ENCODE data around the gene DUS4L.
"Not testable (repeated sequence)": the region's sequence is repeated elsewhere in the genome, so short reads cannot be mapped to it uniquely, and the experiment has no call there.

The DUS4L gene

GRCh38 chr7:107563775-107564552 lies at the start of gene DUS4L, which contains the start of gene COG5:
Gene DUS4L (plus strand): TSS chr7:107563971. CDS start chr7:107567071, 3,100 bp downstream.
Gene COG5 (minus strand): TSS chr7:107563920. CDS start chr7:107563896, 24 bp downstream.
- H3K27me3 Mint-ChIP-seq, result no peaks in the 10 kb centered on the region
- H3K4me3 Mint-ChIP-seq, result peak within 1 kb of the TSS; percentile 90 to 96
- peaks cover 61% of the 10 kb centered on the region for H3K4me1 Mint-ChIP-seq
- H3K9me3 Mint-ChIP-seq, result no peaks in the 10 kb centered on the region
- H3K27ac Mint-ChIP-seq, result peak within 1 kb of the TSS; percentile 96 to 98
- peak; percentile 94 for ATAC-seq
- DNase-seq, result peak; percentile 80

GRCh38 chr7:107526672-107527071 lies 37.1 kb upstream of the DUS4L start:
- no peaks in the 10 kb centered on the region for H3K27me3 Mint-ChIP-seq
- ATAC-seq (no peak), DNase-seq (no peak)
- no peak overlapping the region for H3K4me3 Mint-ChIP-seq
- no peak overlapping the region for H3K27ac Mint-ChIP-seq
- peaks cover 0 to 4% of the 10 kb centered on the region in 2 donors for H3K9me3 Mint-ChIP-seq
- H3K4me1 Mint-ChIP-seq, result peaks cover 8% of the 10 kb centered on the region

- Mint-ChIP-seq H3K27me3 (no peaks in the 10 kb centered on the region), H3K4me1 (peaks cover 5% of the 10 kb centered on the region), H3K4me3 (no peak overlapping the region), H3K9me3 (no peaks in the 10 kb centered on the region), H3K27ac (no peak overlapping the region)
- DNase-seq (no peak), ATAC-seq (no peak)
These were observed 36.6 kb upstream of the DUS4L start for GRCh38 chr7:107527196-107527595.

- H3K9me3 Mint-ChIP-seq, result no peaks in the 10 kb centered on the region
- H3K4me3 Mint-ChIP-seq, result no peak overlapping the region
- H3K27me3 Mint-ChIP-seq, result no peaks in the 10 kb centered on the region
- no peak for ATAC-seq
- DNase-seq, result no peak
- no peak overlapping the region for H3K27ac Mint-ChIP-seq
- peaks cover 12% of the 10 kb centered on the region for H3K4me1 Mint-ChIP-seq
These were observed 35.3 kb upstream of the DUS4L start for GRCh38 chr7:107528461-107528860.

GRCh38 chr7:107530751-107531150 lies 33.0 kb upstream of the DUS4L start:
- Mint-ChIP-seq H3K9me3 (peaks cover 11 to 13% of the 10 kb centered on the region in 2 donors), H3K4me1 (peaks cover 35% of the 10 kb centered on the region), H3K27ac (no peak overlapping the region), H3K4me3 (no peak overlapping the region), H3K27me3 (no peaks in the 10 kb centered on the region)
- ATAC-seq (no peak), DNase-seq (no peak)

GRCh38 chr7:107534139-107534538 lies 29.6 kb upstream of the DUS4L start:
- H3K4me3 Mint-ChIP-seq, result no peak overlapping the region
- ATAC-seq (no peak), DNase-seq (no peak)
- H3K27me3 Mint-ChIP-seq, result no peaks in the 10 kb centered on the region
- H3K9me3 Mint-ChIP-seq, result peaks cover 13 to 20% of the 10 kb centered on the region in 2 donors
- no peak overlapping the region for H3K27ac Mint-ChIP-seq
- peaks cover 35% of the 10 kb centered on the region for H3K4me1 Mint-ChIP-seq

GRCh38 chr7:107537228-107537627 lies 26.5 kb upstream of the DUS4L start:
- not testable (repeated sequence) for DNase-seq, H3K4me3 Mint-ChIP-seq, ATAC-seq, H3K27me3 Mint-ChIP-seq, H3K27ac Mint-ChIP-seq
- H3K9me3 Mint-ChIP-seq, result peaks cover 13 to 20% of the 10 kb centered on the region in 2 donors
- H3K4me1 Mint-ChIP-seq, result peaks cover 30% of the 10 kb centered on the region

GRCh38 chr7:107538001-107538400 lies 25.8 kb upstream of the DUS4L start:
- H3K4me1 Mint-ChIP-seq, result peaks cover 27% of the 10 kb centered on the region
- H3K27ac Mint-ChIP-seq, result no peak overlapping the region
- no peak overlapping the region for H3K4me3 Mint-ChIP-seq
- ATAC-seq (no peak), DNase-seq (no peak)
- peaks cover 13 to 20% of the 10 kb centered on the region in 2 donors for H3K9me3 Mint-ChIP-seq
- no peaks in the 10 kb centered on the region for H3K27me3 Mint-ChIP-seq

- peaks cover 5% of the 10 kb centered on the region for H3K4me1 Mint-ChIP-seq
- DNase-seq, result no peak
- no peak for ATAC-seq
- H3K27me3 Mint-ChIP-seq, result no peaks in the 10 kb centered on the region
- no peak overlapping the region for H3K27ac Mint-ChIP-seq
- H3K9me3 Mint-ChIP-seq, result peaks cover 14 to 17% of the 10 kb centered on the region in 2 donors
- H3K4me3 Mint-ChIP-seq, result no peak overlapping the region
These were observed 20.3 kb upstream of the DUS4L start for GRCh38 chr7:107543338-107543993.

- ATAC-seq, result no peak
- no peak overlapping the region for H3K4me3 Mint-ChIP-seq
- DNase-seq, result no peak
- no peak overlapping the region for H3K27ac Mint-ChIP-seq
- no peaks in the 10 kb centered on the region for H3K27me3 Mint-ChIP-seq
- peaks cover 15 to 20% of the 10 kb centered on the region in 2 donors for H3K9me3 Mint-ChIP-seq
- H3K4me1 Mint-ChIP-seq, result peaks cover 5% of the 10 kb centered on the region
These were observed 18.8 kb upstream of the DUS4L start for GRCh38 chr7:107544848-107545591.

GRCh38 chr7:107551936-107552335 lies 11.8 kb upstream of the DUS4L start:
- peaks cover 25% of the 10 kb centered on the region for H3K4me1 Mint-ChIP-seq
- ATAC-seq, result no peak
- no peak overlapping the region for H3K4me3 Mint-ChIP-seq
- H3K9me3 Mint-ChIP-seq, result peaks cover 6 to 9% of the 10 kb centered on the region in 2 donors
- no peak for DNase-seq
- no peak overlapping the region for H3K27ac Mint-ChIP-seq
- no peaks in the 10 kb centered on the region for H3K27me3 Mint-ChIP-seq

- peaks cover 46% of the 10 kb centered on the region for H3K4me1 Mint-ChIP-seq
- no peaks in the 10 kb centered on the region for H3K9me3 Mint-ChIP-seq
- no peaks in the 10 kb centered on the region for H3K27me3 Mint-ChIP-seq
- H3K4me3 Mint-ChIP-seq, result no peak overlapping the region
- no peak for DNase-seq
- no peak overlapping the region for H3K27ac Mint-ChIP-seq
- ATAC-seq, result peak; percentile 72
These were observed 7.9 kb upstream of the DUS4L start for GRCh38 chr7:107555893-107556292.

- no peaks in the 10 kb centered on the region for H3K27me3 Mint-ChIP-seq
- H3K4me1 Mint-ChIP-seq, result peaks cover 65% of the 10 kb centered on the region
- no peak for ATAC-seq
- H3K9me3 Mint-ChIP-seq, result no peaks in the 10 kb centered on the region
- H3K27ac Mint-ChIP-seq, result no peak overlapping the region
- DNase-seq, result no peak
- peak overlapping the region; percentile 34 to 90 for H3K4me3 Mint-ChIP-seq
These were observed 3.9 kb upstream of the DUS4L start for GRCh38 chr7:107559864-107560263.

- no peak for DNase-seq
- Mint-ChIP-seq H3K9me3 (no peaks in the 10 kb centered on the region), H3K27me3 (no peaks in the 10 kb centered on the region), H3K27ac (peak overlapping the region in 1 of 2 donors; percentile 4), H3K4me1 (peaks cover 67% of the 10 kb centered on the region), H3K4me3 (peak overlapping the region; percentile 90 to 96)
- peak; percentile 60 for ATAC-seq
These were observed 2.8 kb upstream of the DUS4L start for GRCh38 chr7:107560898-107561516.

- peaks cover 62% of the 10 kb centered on the region for H3K4me1 Mint-ChIP-seq
- H3K27me3 Mint-ChIP-seq, result no peaks in the 10 kb centered on the region
- no peaks in the 10 kb centered on the region for H3K9me3 Mint-ChIP-seq
- H3K4me3 Mint-ChIP-seq, result peak overlapping the region; percentile 90 to 96
- no peak for DNase-seq
- peak overlapping the region; percentile 96 to 98 for H3K27ac Mint-ChIP-seq
- ATAC-seq, result peak; percentile 73
These were observed 543 bp upstream of the DUS4L start for GRCh38 chr7:107563081-107563774.
